Effector memory CD4-positive, alpha-beta T cell (primary cell): ENCODE results near the gene IFI44.

Experiments
- DNase-seq, 3 donors: peaks; one replicate each; pipeline ENCODE4 v3.0.0-alpha.2; 2020
- H3K27ac ChIP-seq: 2 replicates; pipeline ENCODE4 v1.7.0; 2013; ENCODE audit warnings: mild to moderate bottlenecking, low read length, moderate library complexity; ENCODE audit not compliant: insufficient read depth, poor library complexity, severe bottlenecking
- H3K27me3 ChIP-seq: replicated peaks from 2 replicates; pipeline ENCODE4 v1.7.0; 2013; ENCODE audit warnings: mild to moderate bottlenecking, low read length; ENCODE audit not compliant: insufficient read depth, control insufficient read depth, poor library complexity, severe bottlenecking
- H3K36me3 ChIP-seq: 2 replicates; pipeline ENCODE4 v1.7.0; 2013; ENCODE audit warnings: mild to moderate bottlenecking, low read length, moderate library complexity; ENCODE audit not compliant: control insufficient read depth, insufficient read depth
- H3K4me1 ChIP-seq: 2 replicates; pipeline ENCODE4 v1.7.0; 2013; ENCODE audit warnings: low read length, mild to moderate bottlenecking; ENCODE audit not compliant: control insufficient read depth, insufficient read depth, poor library complexity, severe bottlenecking
- H3K4me3 ChIP-seq: 2 replicates; pipeline ENCODE4 v1.7.0; 2013; ENCODE audit warnings: low read length, low read depth, mild to moderate bottlenecking; ENCODE audit not compliant: insufficient read depth, poor library complexity, severe bottlenecking
- H3K9me3 ChIP-seq: 2 replicates; pipeline ENCODE4 v1.7.0; 2013; ENCODE audit warnings: mild to moderate bottlenecking, low read length, moderate library complexity; ENCODE audit not compliant: control insufficient read depth

IFI44 gene

DNA sequence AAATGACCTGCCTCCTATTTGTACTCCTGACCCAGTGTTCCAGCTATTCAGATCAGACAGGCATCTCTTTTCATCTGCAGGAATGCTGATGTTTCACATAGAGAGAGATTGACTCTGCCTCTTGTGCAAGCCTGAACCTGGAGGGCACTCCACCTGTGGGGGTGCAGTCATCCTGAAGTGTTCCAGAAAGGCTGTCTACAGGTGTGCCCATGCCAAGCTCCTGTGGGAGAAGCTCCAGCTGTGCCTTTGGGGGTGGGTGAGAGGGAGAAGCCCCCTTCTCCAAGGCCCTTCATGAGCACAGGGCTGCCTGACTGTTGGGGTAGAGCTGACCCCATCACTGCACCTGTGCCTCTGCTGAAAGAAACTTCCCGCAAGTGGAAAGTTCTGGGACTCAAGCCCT lies 22.8 kb downstream of the IFI44 start:
- H3K36me3 ChIP-seq: no peaks in the 10 kb centered on the region
- H3K4me3 ChIP-seq: no peak overlapping the region
- no peaks in the 10 kb centered on the region for H3K27me3 ChIP-seq
- no peaks in the 10 kb centered on the region for H3K9me3 ChIP-seq
- H3K4me1 ChIP-seq: no peaks in the 10 kb centered on the region
- no peak overlapping the region for H3K27ac ChIP-seq
- no peak for DNase-seq

- no peak overlapping the region for H3K4me3 ChIP-seq
- no peaks in the 10 kb centered on the region for H3K4me1 ChIP-seq
- H3K27ac ChIP-seq: no peak overlapping the region
- no peak for DNase-seq
- no peaks in the 10 kb centered on the region for H3K36me3 ChIP-seq
- no peaks in the 10 kb centered on the region for H3K9me3 ChIP-seq
- H3K27me3 ChIP-seq: no peaks in the 10 kb centered on the region
These were observed 23.5 kb downstream of the IFI44 start for GRCh38 chr1:78673120-78673519.

- no peak overlapping the region for H3K4me3 ChIP-seq
- H3K4me1 ChIP-seq: no peaks in the 10 kb centered on the region
- no peaks in the 10 kb centered on the region for H3K36me3 ChIP-seq
- peak in 2 of 3 donors; percentile 12 to 53 for DNase-seq
- no peak overlapping the region for H3K27ac ChIP-seq
- no peaks in the 10 kb centered on the region for H3K27me3 ChIP-seq
- H3K9me3 ChIP-seq: no peaks in the 10 kb centered on the region
These were observed 26.8 kb downstream of the IFI44 start for GRCh38 chr1:78676347-78676982.

DNA sequence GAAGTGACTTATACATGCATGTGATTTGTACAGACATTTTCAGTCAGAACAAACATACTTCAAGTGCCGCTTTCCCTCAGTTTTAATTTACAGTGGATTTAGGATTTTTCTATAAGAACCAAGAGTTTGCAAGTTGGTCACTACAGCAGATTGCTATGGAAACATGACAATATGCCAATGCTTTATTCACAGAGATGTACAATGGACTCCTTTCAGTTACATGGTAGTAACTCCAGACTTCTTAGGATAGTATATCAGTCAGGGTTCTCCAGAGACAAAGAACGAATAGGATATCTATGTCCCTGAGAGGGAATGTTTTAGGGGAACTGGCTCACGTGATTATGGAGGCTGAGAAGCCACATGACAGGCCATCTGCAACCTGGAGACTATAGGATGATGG lies 27.4 kb downstream of the IFI44 start:
- H3K9me3 ChIP-seq: no peaks in the 10 kb centered on the region
- H3K27ac ChIP-seq: no peak overlapping the region
- no peak for DNase-seq
- H3K4me1 ChIP-seq: no peaks in the 10 kb centered on the region
- H3K27me3 ChIP-seq: no peaks in the 10 kb centered on the region
- no peak overlapping the region for H3K4me3 ChIP-seq
- no peaks in the 10 kb centered on the region for H3K36me3 ChIP-seq

- H3K4me3 ChIP-seq: no peak overlapping the region
- no peaks in the 10 kb centered on the region for H3K36me3 ChIP-seq
- H3K27me3 ChIP-seq: peaks cover 2% of the 10 kb centered on the region
- H3K27ac ChIP-seq: no peak overlapping the region
- H3K9me3 ChIP-seq: no peaks in the 10 kb centered on the region
- no peak for DNase-seq
- H3K4me1 ChIP-seq: no peaks in the 10 kb centered on the region
These were observed 28.2 kb downstream of the IFI44 start for GRCh38 chr1:78677788-78678187.

GRCh38 chr1:78678324-78678723 lies 28.7 kb downstream of the IFI44 start:
- no peaks in the 10 kb centered on the region for H3K9me3 ChIP-seq
- H3K36me3 ChIP-seq: no peaks in the 10 kb centered on the region
- no peak overlapping the region for H3K27ac ChIP-seq
- no peak overlapping the region for H3K4me3 ChIP-seq
- peaks cover 2% of the 10 kb centered on the region for H3K27me3 ChIP-seq
- no peaks in the 10 kb centered on the region for H3K4me1 ChIP-seq
- DNase-seq: no peak

DNA sequence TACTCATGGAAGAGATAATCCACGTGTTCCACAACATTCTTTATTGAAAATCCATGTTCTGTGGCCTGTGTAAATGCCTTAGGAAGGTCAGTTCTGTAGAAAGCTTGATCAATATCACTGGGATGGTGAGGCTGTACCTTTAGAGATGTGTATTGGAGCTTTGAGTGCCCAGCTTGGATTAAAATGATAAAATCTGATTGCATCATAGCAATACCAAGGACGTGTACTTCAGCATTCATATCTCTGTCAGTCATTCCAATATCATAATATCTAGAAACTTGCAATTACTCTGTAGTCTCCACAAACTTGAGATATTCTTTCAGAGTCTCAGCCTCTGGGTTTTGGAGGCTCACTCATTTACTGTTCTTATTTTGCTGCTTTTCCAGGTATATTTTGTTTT lies 31.6 kb downstream of the IFI44 start:
- Histone ChIP-seq H3K36me3 (no peaks in the 10 kb centered on the region), H3K4me3 (no peak overlapping the region), H3K27me3 (peaks cover 2% of the 10 kb centered on the region), H3K27ac (no peak overlapping the region), H3K9me3 (no peaks in the 10 kb centered on the region), H3K4me1 (no peaks in the 10 kb centered on the region)
- no peak for DNase-seq

DNA sequence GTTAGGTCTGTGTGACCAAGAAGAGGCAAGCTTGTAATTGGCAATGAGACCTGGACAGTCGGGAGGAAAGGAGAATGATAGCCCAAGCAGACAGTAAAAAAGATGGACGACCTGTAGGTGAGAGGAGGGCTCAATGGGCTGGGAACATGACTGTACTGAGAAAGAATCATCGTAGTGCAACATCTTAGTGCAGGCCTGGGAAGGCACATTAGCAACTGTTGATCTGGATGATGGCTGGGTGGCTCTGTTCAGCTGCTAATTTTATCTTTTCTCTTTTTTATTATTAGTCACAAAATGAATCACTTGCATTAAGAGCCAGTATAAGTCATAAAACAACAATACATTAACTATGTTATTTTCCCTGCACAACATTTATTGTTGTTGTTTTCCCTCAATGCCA lies 32.9 kb downstream of the IFI44 start:
- DNase-seq: no peak
- Histone ChIP-seq H3K9me3 (no peaks in the 10 kb centered on the region), H3K4me1 (no peaks in the 10 kb centered on the region), H3K36me3 (no peaks in the 10 kb centered on the region), H3K27me3 (peaks cover 2% of the 10 kb centered on the region), H3K27ac (no peak overlapping the region), H3K4me3 (no peak overlapping the region)

DNA sequence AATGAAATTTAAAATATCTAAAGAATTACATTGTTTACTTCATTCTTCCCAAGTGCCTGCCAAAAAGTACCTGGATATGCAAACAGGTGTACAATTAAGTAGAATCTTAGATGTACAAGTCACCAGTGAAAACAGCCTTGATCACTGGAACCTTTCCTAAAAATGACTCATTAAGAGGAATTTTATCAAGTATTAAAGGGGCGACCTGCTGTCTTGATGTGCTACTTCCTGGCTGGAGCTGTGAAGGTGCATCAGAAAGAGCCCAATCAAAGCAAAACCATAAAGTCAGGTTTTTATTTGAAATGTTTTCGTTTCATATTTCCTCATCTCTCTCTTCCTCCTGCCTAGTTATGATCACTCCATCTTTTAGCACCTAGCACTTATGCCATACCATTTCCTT lies 33.4 kb downstream of the IFI44 start:
- H3K9me3 ChIP-seq: no peaks in the 10 kb centered on the region
- no peak overlapping the region for H3K27ac ChIP-seq
- H3K4me1 ChIP-seq: no peaks in the 10 kb centered on the region
- DNase-seq: no peak
- H3K27me3 ChIP-seq: peaks cover 2% of the 10 kb centered on the region
- H3K36me3 ChIP-seq: no peaks in the 10 kb centered on the region
- H3K4me3 ChIP-seq: no peak overlapping the region

DNA sequence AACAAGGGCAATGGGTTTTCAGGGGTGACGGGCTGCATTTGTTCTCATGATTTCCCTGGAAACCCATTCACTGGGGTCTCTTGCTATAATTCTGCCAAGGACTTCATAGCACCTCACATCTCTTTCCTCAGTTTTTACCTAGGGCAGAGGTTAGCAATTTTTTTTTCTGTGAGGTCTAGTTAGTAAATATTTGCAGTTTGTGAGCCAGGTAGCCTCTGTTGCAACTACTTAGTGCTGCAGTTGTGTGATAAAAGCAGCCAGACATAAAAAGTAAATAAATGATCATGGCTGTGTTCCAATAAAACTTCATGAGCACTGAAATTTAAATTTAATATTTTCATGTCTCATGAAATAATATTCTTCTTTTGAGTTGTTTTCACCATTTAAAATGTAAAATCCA lies 37.7 kb downstream of the IFI44 start:
- Histone ChIP-seq H3K9me3 (no peaks in the 10 kb centered on the region), H3K36me3 (no peaks in the 10 kb centered on the region), H3K27me3 (peaks cover 2% of the 10 kb centered on the region), H3K4me1 (no peaks in the 10 kb centered on the region), H3K4me3 (no peak overlapping the region), H3K27ac (no peak overlapping the region)
- no peak for DNase-seq
